B cell (primary cell): Measurements from ENCODE around the gene BTBD17.

Source experiments
- EZH2 ChIP-seq: IDR thresholded peaks from 2 replicates; pipeline ENCODE4 v1.6.1; 2012; ENCODE audit warnings: borderline replicate concordance, low read depth, mild to moderate bottlenecking, moderate library complexity, low read length; ENCODE audit not compliant: insufficient read depth, poor library complexity, severe bottlenecking
- TF ChIP-seq, protein P1 (sequence below): fragments of 200-600 bp; IDR thresholded peaks from one replicate; pipeline ENCODE4 v1.8.0; 2022; ENCODE audit warnings: antibody characterized with exemption, mild to moderate bottlenecking

DNA sequence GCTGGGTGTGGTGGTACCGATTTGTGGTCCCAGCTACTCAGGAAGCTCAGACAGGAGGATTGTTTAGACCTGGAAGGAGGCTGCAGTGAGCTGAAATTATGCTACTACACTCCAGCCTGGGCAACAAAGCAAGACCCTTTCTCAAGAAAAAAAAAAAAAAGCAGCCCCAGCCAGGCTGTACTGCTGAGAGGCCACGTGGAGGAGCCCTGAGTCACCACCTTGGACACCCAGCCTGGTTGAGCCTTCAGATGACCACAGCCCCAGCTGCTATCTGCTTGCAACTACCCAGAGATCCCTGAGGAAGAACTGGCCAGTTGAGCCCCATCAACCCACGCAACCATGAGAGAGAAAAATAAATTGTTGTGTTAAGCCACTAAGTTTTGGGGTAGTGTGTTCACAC, 46.6 kb upstream of the BTBD17 start:
- TF ChIP-seq, protein P1, sequence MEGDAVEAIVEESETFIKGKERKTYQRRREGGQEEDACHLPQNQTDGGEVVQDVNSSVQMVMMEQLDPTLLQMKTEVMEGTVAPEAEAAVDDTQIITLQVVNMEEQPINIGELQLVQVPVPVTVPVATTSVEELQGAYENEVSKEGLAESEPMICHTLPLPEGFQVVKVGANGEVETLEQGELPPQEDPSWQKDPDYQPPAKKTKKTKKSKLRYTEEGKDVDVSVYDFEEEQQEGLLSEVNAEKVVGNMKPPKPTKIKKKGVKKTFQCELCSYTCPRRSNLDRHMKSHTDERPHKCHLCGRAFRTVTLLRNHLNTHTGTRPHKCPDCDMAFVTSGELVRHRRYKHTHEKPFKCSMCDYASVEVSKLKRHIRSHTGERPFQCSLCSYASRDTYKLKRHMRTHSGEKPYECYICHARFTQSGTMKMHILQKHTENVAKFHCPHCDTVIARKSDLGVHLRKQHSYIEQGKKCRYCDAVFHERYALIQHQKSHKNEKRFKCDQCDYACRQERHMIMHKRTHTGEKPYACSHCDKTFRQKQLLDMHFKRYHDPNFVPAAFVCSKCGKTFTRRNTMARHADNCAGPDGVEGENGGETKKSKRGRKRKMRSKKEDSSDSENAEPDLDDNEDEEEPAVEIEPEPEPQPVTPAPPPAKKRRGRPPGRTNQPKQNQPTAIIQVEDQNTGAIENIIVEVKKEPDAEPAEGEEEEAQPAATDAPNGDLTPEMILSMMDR: no peak
- no peak for TF ChIP-seq EZH2
